Endometrial microvascular endothelial cells (primary cell): Measurements from ENCODE around the gene SORD. TPM values are rescaled to one million over a fixed set of nuclear protein-coding genes. Genes with fewer than 3 reads are reported as not detected.
"Not testable (repeated sequence)": the region's sequence is repeated elsewhere in the genome, so short reads cannot be mapped to it uniquely, and the experiment has no call there.

Source experiments
- in situ Hi-C: cut with HindIII; loops from 2 replicates; pipeline ENCODE4 v1.10.0; 2017; ENCODE audit warnings: low sequenced_read_pairs, low pct_unique_long_range_greater_than_20kb; ENCODE audit errors: inconsistent ontology term
- total RNA-seq: library from RNA; depleted of rRNA; stranded (reverse); fragments of >200 nt; gene quantifications from one replicate; pipeline ENCODE4 v1.2.3, GENCODE V29; 2015; ENCODE audit errors: inconsistent ontology term

SORD gene
- total RNA-seq, 1 donor from 2014 or later = 21.6 TPM

- in situ Hi-C loops = no loop called here
Observed at GRCh38 chr15:45048794-45049631, 26.0 kb downstream of the SORD start.

GRCh38 chr15:45050587-45050986 lies 27.6 kb downstream of the SORD start:
- in situ Hi-C loops = no loop called here

GRCh38 chr15:45052676-45053075 lies 29.7 kb downstream of the SORD start:
- in situ Hi-C loops = not testable (repeated sequence)

- in situ Hi-C loops = not testable (repeated sequence)
Observed at GRCh38 chr15:45058690-45059675, 36.0 kb downstream of the SORD start.

GRCh38 chr15:45062301-45062700 lies 39.3 kb downstream of the SORD start:
- in situ Hi-C loops = not testable (repeated sequence)

GRCh38 chr15:45064386-45064785 lies 41.4 kb downstream of the SORD start:
- in situ Hi-C loops = no loop called here

- in situ Hi-C loops = not testable (repeated sequence)
Observed at GRCh38 chr15:45069942-45070360, 47.0 kb downstream of the SORD start.

- in situ Hi-C loops = not testable (repeated sequence)
Observed at GRCh38 chr15:45073602-45074001, 50.6 kb downstream of the SORD start.

- in situ Hi-C loops = not testable (repeated sequence)
Observed at GRCh38 chr15:45075440-45076320, 52.7 kb downstream of the SORD start.

- in situ Hi-C loops = not testable (repeated sequence)
Observed at GRCh38 chr15:45077391-45077790, 54.4 kb downstream of the SORD start.

GRCh38 chr15:45079201-45079600 lies 56.2 kb downstream of the SORD start:
- in situ Hi-C loops = not testable (repeated sequence)

- in situ Hi-C loops = not testable (repeated sequence)
Observed at GRCh38 chr15:45079628-45080246, 56.7 kb downstream of the SORD start.

GRCh38 chr15:45080593-45080992 lies 57.6 kb downstream of the SORD start:
- in situ Hi-C loops = not testable (repeated sequence)

GRCh38 chr15:45082412-45082811 lies 59.4 kb downstream of the SORD start:
- in situ Hi-C loops = not testable (repeated sequence)

- in situ Hi-C loops = no loop called here
Observed at GRCh38 chr15:45083223-45083622, 60.2 kb downstream of the SORD start.

GRCh38 chr15:45084163-45084562 lies 61.2 kb downstream of the SORD start:
- in situ Hi-C loops = no loop called here

GRCh38 chr15:45087513-45087912 lies 64.5 kb downstream of the SORD start:
- in situ Hi-C loops = no loop called here
